ENCODE measurements around the gene PHACTR1.

- TF ChIP-seq POLR2AphosphoS5 (IDR thresholded peaks at IDR 0.05; ENCODE audit: low read depth, low read length) = no peak
- no peak for TF ChIP-seq POLR2A (IDR thresholded peaks at IDR 0.05; ENCODE audit: low read depth, low read length)
- TF ChIP-seq TAF1 (IDR thresholded peaks at IDR 0.05; ENCODE audit: low read depth, low read length) = no peak
- no peak for TF ChIP-seq SPI1 (IDR thresholded peaks at IDR 0.05; ENCODE audit: low read depth, low read length)
Measured at GRCh38 chr6:12974551-12974950, 258.0 kb downstream of the PHACTR1 start.

Measured in GM12891 (cell line).